Retinal pigment epithelial cell (primary cell): ENCODE measurements around the gene KRT78.
"Not testable (repeated sequence)": the region's sequence is repeated elsewhere in the genome, so short reads cannot be mapped to it uniquely, and the experiment has no call there.

Source experiments
- DNase-seq: peaks from one replicate; pipeline ENCODE4 v3.0.0-alpha.2; 2010; ENCODE audit warnings: low read depth
- H3K4me3 ChIP-seq: 2 replicates; pipeline ENCODE4 v1.5.1; 2011; ENCODE audit warnings: mild to moderate bottlenecking, low read length, control low read depth, moderate library complexity
- CTCF ChIP-seq: conservative IDR thresholded peaks from 2 replicates; pipeline ENCODE4 v1.5.1; 2011; ENCODE audit warnings: low read depth, low read length, control low read depth, inconsistent platforms

The KRT78 gene

DNA sequence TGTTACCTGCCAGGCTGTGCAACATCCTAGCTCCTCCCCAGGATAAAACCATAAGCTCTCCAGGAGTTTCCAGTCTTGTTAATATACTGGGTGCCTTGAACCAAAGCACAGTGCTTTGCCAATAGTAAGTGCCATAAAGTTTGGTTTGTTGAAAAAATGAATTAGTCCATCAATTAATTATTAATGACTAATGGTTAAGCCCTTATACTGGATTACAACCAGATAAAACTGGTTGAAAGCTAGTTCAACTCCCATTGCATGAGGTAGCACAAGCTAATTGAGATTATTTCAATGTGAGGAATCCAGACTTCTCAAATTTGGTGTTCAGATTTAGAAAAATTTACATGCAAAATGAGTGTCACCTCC is 51.3 kb downstream of the KRT78 start:
- TF ChIP-seq CTCF = no peak
- H3K4me3 ChIP-seq = no peak overlapping the region
- DNase-seq = no peak

- no peak overlapping the region for H3K4me3 ChIP-seq
- DNase-seq = no peak
- no peak for TF ChIP-seq CTCF
These were observed 51.8 kb downstream of the KRT78 start for GRCh38 chr12:52796839-52797528.

- no peak for DNase-seq
- no peak overlapping the region for H3K4me3 ChIP-seq
- TF ChIP-seq CTCF = no peak
These were observed 52.4 kb downstream of the KRT78 start for GRCh38 chr12:52796429-52796794.

DNA sequence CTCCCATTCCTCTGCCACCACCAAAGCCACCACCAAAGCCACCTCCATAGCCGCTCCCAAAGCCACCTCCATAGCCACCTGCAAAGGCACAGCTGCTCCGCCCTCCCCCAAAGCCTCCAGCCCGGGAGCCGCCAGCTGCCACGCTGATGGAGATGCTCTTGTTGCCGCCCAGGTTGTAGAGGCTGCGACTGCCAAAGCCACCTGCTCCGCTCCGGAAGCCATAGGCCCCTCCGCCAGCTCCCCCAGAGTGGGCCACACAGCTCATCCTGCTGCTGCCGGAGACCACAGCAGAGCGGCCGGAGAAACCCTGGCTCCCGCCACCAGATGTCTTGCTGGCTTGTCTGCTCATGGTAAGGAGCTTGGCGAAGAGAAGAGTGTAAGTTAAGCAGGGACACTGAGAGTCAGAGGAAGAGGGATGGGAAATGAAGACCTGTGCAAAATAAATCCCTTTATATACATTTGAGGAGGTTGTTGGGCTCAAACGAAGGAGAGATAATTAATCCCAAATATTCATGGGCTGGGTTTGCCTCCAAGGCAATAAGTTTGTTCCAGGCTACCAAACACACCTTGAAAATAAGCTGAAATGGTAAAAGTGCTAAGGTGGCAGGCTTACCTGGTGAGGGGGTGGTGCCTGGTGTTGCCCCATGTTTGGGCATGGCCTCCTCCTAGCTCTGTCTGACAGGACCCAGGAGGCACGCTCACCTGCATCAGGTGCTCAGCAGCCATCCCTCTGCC is 52.9 kb downstream of the KRT78 start, which contains the start of gene KRT3:
Gene KRT3, minus strand, starts transcription at position 424 of the 735 bp plus-strand sequence. Its CDS starts 75 bp downstream, at position 349.
- no peak for DNase-seq
- no peak for TF ChIP-seq CTCF
- H3K4me3 ChIP-seq = no peak within 1 kb of the TSS

DNA sequence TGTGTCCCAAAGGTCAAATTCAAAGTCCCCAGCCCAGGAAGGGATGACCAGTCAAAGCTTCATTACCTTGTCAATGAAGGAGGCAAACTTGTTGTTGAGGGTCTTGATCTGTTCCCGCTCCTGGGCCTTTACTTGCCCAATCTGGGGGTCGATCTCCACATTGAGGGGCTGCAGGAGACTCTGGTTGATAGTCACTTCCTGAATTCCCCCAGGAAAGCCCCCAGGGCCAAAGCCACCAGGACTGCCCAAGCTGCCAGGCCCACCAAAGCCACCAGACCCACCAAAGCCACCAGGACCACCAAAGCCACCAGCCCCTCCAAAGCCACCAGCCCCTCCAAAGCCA is 53.5 kb downstream of the KRT78 start:
- not testable (repeated sequence) for H3K4me3 ChIP-seq, DNase-seq

- DNase-seq = no peak
- TF ChIP-seq CTCF = no peak
- H3K4me3 ChIP-seq = no peak overlapping the region
These were observed 54.1 kb downstream of the KRT78 start for GRCh38 chr12:52794479-52795331.

DNA sequence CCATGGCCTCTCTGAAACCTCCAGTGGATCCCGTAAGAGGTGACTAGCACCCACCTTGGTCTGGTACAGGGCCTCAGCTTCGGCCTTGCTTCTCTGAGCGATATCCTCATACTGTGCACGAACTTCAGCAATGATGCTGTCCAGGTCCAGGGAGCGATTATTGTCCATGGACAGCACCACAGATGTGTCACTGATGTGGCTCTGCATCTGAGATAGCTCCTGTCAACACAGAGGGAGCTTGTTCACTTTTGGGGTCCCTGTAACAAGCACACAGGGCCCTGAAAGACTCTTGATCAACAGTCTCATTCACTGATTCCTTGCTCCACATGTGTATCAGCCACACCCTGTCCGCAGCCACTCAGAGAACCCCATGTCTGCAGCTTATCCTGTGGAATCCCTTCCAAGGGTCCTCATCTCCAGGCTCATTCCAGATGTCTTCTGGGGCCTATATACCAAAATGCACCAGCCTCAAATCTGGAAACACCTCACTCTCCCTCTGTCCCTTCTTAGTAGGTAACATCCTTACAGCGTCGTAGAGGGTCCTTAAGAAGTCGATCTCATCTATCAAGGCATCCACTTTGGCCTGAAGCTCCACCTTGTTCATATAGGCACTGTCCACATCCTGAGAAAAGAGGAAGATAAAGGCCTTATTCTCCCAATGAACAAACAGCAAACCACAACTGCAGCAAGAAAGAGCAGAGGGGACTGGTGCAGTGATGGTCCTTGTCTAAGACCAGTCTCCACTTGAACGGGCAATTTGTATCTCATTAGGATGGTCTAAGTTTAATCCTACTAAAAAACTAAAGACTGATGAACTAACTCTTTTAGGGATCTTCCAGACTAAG is 56.4 kb downstream of the KRT78 start:
- DNase-seq = no peak
- no peak overlapping the region for H3K4me3 ChIP-seq
- no peak for TF ChIP-seq CTCF
